Uterus (tissue), 4 donors: ENCODE results near the gene MTG1. TPM values are rescaled to one million over a fixed set of nuclear protein-coding genes. Genes with fewer than 3 reads are reported as not detected.

Experiments used
- DNase-seq, 2 donors: peaks; one replicate each; pipeline ENCODE4 v3.0.0-alpha.2; 2019 to 2020
- H3K27ac ChIP-seq, 2 donors: fragments of 200-600 bp; sonication (generic); 1 replicate in 1 of 2; 2 replicates in 1 of 2; pipeline ENCODE4 v1.5.1; 2016 to 2018
- H3K27me3 ChIP-seq, 2 donors: fragments of 200-600 bp; sonication (generic); one replicate each; pipeline ENCODE4 v1.5.1; 2018 to 2019; ENCODE audit warnings: control low read depth in 1 of 2
- H3K36me3 ChIP-seq, 2 donors: fragments of 200-600 bp; sonication (generic); one replicate each; pipeline ENCODE4 v1.5.1; 2019; ENCODE audit warnings: control low read depth in 1 of 2
- H3K4me1 ChIP-seq, 2 donors: fragments of 200-600 bp; sonication (generic); one replicate each; pipeline ENCODE4 v1.5.1; 2018 to 2019; ENCODE audit warnings: control low read depth in 1 of 2
- H3K4me3 ChIP-seq, 2 donors: fragments of 200-600 bp; sonication (generic); 1 replicate in 1 of 2; 2 replicates in 1 of 2; pipeline ENCODE4 v1.5.1; 2018 to 2019; ENCODE audit warnings: mild to moderate bottlenecking in 1 of 2
- H3K9me3 ChIP-seq, 2 donors: fragments of 200-600 bp; sonication (generic); one replicate each; pipeline ENCODE4 v1.5.1; 2019; ENCODE audit warnings: control low read depth in 1 of 2
- POLR2A ChIP-seq, 2 donors: fragments of 450-650 bp; IDR thresholded peaks; one replicate each; pipeline ENCODE4 v1.6.1; 2016; ENCODE audit warnings: antibody characterized with exemption in 2 of 2, mild to moderate bottlenecking in 1 of 2, moderate library complexity in 1 of 2
- intact Hi-C: fragments of 100-400 bp; cut with DNase I; formaldehyde crosslinking; loops from one replicate; pipeline ENCODE4 v1.15.1; 2023; ENCODE audit warnings: low total_unique reads
- total RNA-seq, 4 donors: library from RNA; depleted of rRNA in 3 of 4; stranded (reverse); fragments of >200 nt in 3 of 4; gene quantifications; one replicate each; pipeline versions ENCODE4 v1.1.0 to v1.2.4, GENCODE V29; 2014 to 2023
- TF ChIP-seq, protein P1 (sequence below), 4 experiments: fragments of 200-600 bp in 2 of 4; fragments of 450-650 bp in 2 of 4; sonication (generic) in 2 of 4; IDR thresholded peaks; one replicate each; pipeline ENCODE4 v1.5.1; 2016 to 2019; ENCODE audit warnings: antibody characterized with exemption in 4 of 4, mild to moderate bottlenecking in 2 of 4, moderate library complexity in 1 of 4
- donor health status: DM: yes; HTN: yes; CAD: no.

The MTG1 gene
- total RNA-seq, 4 donors from 2014 or later, result 14.6 to 50.1 (median 32.6) TPM

DNA sequence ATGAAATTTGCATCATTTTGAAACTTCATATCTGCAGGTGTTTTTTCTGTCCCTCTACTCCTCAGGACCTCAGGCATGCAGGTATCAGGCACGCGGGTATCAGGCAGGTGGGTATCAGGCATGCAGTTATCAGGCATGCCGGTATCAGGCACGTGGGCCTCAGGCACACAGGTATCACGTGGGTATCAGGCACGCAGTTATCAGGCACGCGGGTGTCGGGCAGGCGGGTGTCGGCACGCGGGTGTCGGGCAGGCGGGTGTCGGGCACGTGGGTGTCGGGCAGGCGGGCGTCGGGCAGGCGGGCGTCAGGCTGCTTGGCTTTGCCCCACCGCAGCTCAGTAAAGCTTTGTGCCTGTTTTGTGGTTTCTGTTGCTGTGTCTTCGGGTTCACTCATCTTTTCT lies 21.8 kb downstream of the MTG1 start:
- no peaks in the 10 kb centered on the region for H3K4me1 ChIP-seq
- H3K4me3 ChIP-seq, result no peak overlapping the region
- H3K9me3 ChIP-seq, result peaks cover 0 to 14% of the 10 kb centered on the region in 2 donors
- DNase-seq, result no peak
- no peak overlapping the region for H3K27ac ChIP-seq
- H3K27me3 ChIP-seq, result no peaks in the 10 kb centered on the region
- intact Hi-C loops, result no loop called here
- TF ChIP-seq POLR2A (IDR thresholded peaks at IDR 0.05), result no peak
- TF ChIP-seq, protein P1, sequence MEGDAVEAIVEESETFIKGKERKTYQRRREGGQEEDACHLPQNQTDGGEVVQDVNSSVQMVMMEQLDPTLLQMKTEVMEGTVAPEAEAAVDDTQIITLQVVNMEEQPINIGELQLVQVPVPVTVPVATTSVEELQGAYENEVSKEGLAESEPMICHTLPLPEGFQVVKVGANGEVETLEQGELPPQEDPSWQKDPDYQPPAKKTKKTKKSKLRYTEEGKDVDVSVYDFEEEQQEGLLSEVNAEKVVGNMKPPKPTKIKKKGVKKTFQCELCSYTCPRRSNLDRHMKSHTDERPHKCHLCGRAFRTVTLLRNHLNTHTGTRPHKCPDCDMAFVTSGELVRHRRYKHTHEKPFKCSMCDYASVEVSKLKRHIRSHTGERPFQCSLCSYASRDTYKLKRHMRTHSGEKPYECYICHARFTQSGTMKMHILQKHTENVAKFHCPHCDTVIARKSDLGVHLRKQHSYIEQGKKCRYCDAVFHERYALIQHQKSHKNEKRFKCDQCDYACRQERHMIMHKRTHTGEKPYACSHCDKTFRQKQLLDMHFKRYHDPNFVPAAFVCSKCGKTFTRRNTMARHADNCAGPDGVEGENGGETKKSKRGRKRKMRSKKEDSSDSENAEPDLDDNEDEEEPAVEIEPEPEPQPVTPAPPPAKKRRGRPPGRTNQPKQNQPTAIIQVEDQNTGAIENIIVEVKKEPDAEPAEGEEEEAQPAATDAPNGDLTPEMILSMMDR (IDR thresholded peaks at IDR 0.05), result no peak
- no peaks in the 10 kb centered on the region for H3K36me3 ChIP-seq

DNA sequence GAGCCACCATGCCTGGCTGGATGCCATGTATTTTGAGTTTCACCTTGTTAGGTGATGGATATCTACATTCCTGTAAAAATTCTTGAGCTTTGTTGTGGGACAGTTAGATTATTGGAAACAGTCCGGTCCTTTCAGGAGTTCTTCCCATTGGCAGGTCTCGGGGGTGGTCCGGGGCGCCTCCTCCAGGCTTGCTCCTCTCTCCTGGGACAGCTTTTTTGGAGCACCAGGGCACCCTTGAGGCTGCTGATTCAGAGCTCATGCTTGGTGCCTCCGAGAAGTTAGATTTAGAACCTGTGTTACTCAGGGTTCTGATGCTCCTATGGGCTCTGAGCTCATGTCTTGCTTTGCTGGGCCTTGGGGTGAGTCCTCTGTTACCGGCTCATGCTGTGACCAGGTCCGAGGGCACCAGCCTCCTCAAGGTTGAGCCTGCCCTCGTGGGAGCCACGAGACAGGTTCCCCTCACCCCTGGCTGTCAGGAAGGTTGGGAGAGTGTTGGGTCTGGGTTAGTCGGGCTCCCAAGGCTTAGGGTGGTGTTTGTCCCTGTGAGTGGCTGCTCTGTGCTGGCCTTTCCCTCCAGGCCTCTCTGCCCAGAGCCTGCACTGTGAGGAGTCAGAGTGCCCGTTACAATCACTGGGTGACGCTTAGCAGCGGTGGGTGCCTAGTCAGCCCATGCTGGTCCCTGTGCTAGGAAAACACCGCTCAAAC lies 24.5 kb downstream of the MTG1 start:
- H3K27me3 ChIP-seq, result no peaks in the 10 kb centered on the region
- H3K27ac ChIP-seq, result no peak overlapping the region
- no peak overlapping the region for H3K4me3 ChIP-seq
- H3K4me1 ChIP-seq, result peaks cover 0 to 3% of the 10 kb centered on the region in 2 donors
- H3K9me3 ChIP-seq, result no peaks in the 10 kb centered on the region
- TF ChIP-seq, protein P1 (IDR thresholded peaks at IDR 0.05), result no peak
- no peak for TF ChIP-seq POLR2A (IDR thresholded peaks at IDR 0.05)
- intact Hi-C loops, result no loop called here
- H3K36me3 ChIP-seq, result no peaks in the 10 kb centered on the region
- no peak for DNase-seq

DNA sequence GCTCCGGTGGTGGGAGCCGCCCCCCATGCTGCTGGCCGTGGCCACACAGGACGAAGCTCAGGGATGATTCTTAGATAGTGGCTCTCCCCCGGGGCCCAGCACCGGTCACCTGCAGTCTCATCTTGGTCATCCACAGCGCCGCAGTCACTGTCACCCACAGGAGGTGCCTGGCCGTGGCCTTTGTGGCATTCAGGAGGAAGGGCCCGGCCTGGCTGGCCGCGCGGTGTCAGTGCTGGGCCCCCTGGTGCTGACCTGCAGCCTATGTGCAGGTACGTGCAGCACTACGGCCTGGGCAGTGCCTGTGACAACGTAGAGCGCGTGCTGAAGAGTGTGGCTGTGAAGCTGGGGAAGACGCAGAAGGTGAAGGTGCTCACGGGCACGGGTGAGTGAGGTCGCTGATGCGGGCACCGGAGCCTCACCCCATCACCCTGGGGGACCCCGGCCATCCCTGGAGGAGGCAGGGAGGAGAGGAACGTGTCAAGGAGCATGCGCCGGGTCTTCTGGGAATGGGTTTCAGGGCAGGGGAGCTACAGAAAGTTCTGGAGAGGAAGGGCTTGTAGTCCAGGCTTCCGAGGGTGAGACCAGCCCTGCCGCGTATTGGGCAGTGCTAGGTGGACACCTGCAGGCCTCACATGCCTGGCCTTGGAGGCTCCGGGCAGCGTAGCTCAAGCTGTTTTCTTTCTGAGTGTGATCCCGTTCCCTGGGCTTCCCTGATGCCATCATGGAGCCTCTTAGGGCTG lies 25.4 kb downstream of the MTG1 start:
- Histone ChIP-seq H3K36me3 (no peaks in the 10 kb centered on the region), H3K4me1 (peaks cover 0 to 3% of the 10 kb centered on the region in 2 donors), H3K27ac (no peak overlapping the region), H3K27me3 (no peaks in the 10 kb centered on the region), H3K4me3 (no peak overlapping the region), H3K9me3 (no peaks in the 10 kb centered on the region)
- intact Hi-C loops, result no loop called here
- DNase-seq, result no peak
- TF ChIP-seq POLR2A (IDR thresholded peaks at IDR 0.05), result no peak
- TF ChIP-seq, protein P1 (IDR thresholded peaks at IDR 0.05), result no peak

DNA sequence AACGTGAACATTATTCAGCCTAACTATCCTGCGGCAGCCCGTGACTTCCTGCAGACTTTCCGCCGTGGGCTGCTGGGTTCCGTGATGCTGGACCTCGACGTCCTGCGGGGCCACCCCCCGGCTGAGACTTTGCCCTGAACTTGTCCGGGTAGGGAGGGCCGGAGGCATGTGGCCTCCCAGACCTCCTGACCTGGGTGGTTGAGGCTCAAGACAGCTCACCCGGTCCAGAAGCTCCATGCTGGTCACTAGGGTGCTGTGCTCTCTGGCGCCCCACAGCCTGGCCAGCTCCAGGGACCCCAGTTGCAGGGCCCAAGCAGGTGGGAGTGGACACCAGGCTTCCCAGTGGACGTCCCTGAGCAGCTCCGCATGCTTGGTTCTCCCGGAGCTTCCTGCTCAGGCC lies 26.1 kb downstream of the MTG1 start:
- no peaks in the 10 kb centered on the region for H3K36me3 ChIP-seq
- H3K4me1 ChIP-seq, result peaks cover 0 to 3% of the 10 kb centered on the region in 2 donors
- H3K27ac ChIP-seq, result no peak overlapping the region
- no peaks in the 10 kb centered on the region for H3K9me3 ChIP-seq
- intact Hi-C loops, result no loop called here
- H3K27me3 ChIP-seq, result no peaks in the 10 kb centered on the region
- DNase-seq, result no peak
- TF ChIP-seq POLR2A (IDR thresholded peaks at IDR 0.05), result no peak
- TF ChIP-seq, protein P1 (IDR thresholded peaks at IDR 0.05), result no peak
- no peak overlapping the region for H3K4me3 ChIP-seq

DNA sequence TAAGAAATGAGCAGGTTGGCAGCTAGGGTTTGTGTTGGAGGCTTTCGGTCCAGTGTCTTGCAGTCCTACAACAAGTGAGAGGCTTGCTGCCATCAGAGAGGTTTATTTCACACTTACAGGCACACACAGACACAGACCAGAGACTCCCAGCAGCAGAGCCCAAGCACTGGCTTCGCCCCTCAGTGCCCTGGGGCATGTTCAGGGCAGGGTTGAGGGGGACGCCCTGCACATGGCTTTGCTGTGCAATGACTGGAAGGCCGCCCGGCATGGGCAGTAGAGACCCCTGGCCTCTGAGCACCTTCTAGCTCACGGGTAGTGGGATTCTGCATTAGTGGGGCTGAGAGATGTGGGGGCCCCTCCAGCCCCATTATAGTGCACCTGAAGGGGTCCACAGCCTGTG lies 26.6 kb downstream of the MTG1 start:
- Histone ChIP-seq H3K9me3 (no peaks in the 10 kb centered on the region), H3K27ac (no peak overlapping the region), H3K4me3 (no peak overlapping the region), H3K27me3 (no peaks in the 10 kb centered on the region), H3K4me1 (peaks cover 0 to 3% of the 10 kb centered on the region in 2 donors), H3K36me3 (no peaks in the 10 kb centered on the region)
- DNase-seq, result no peak
- intact Hi-C loops, result no loop called here
- TF ChIP-seq, protein P1 (IDR thresholded peaks at IDR 0.05), result no peak
- no peak for TF ChIP-seq POLR2A (IDR thresholded peaks at IDR 0.05)
